Neural crest cell (in vitro differentiated cells): ENCODE measurements around the gene PPP1R3D. TPM values are rescaled to one million over a fixed set of nuclear protein-coding genes. Genes with fewer than 3 reads are reported as not detected.

Source experiments
- DNase-seq: peaks from one replicate; pipeline ENCODE4 v3.0.0; 2021; ENCODE audit warnings: low read depth, mixed read lengths, low spot score
- H3K27ac Mint-ChIP-seq: one replicate; pipeline ENCODE4 v1.8.0; 2021; ENCODE audit warnings: mild to moderate bottlenecking, mixed read lengths; ENCODE audit not compliant: unreplicated experiment
- H3K27me3 Mint-ChIP-seq: 2 replicates; pipeline ENCODE4 v1.8.0; 2021; ENCODE audit warnings: low read depth, mild to moderate bottlenecking, mixed read lengths
- H3K36me3 Mint-ChIP-seq: 2 replicates; pipeline ENCODE4 v1.8.0; 2021; ENCODE audit warnings: low read depth, mild to moderate bottlenecking, mixed read lengths
- H3K4me1 Mint-ChIP-seq: 2 replicates; pipeline ENCODE4 v1.8.0; 2021; ENCODE audit warnings: mixed read lengths
- H3K4me3 Mint-ChIP-seq: one replicate; pipeline ENCODE4 v1.8.0; 2021; ENCODE audit warnings: mild to moderate bottlenecking, mixed read lengths
- H3K9me3 Mint-ChIP-seq: 2 replicates; pipeline ENCODE4 v1.8.0; 2021; ENCODE audit warnings: mixed read lengths
- CTCF ChIP-seq: fragments of 200-600 bp; sonication (generic); conservative IDR thresholded peaks from 2 replicates; pipeline ENCODE4 v1.5.0; 2021; ENCODE audit warnings: antibody characterized with exemption, mild to moderate bottlenecking
- total RNA-seq: library from RNA; stranded (reverse); gene quantifications from 2 replicates; pipeline ENCODE4 v1.2.1, GENCODE V29; 2021

The PPP1R3D gene
- total RNA-seq, 1 donor from 2014 or later: 7.0 TPM

GRCh38 chr20:59955131-59955796 is 15.2 kb upstream of the PPP1R3D start:
- DNase-seq: no peak
- Mint-ChIP-seq H3K27me3 (no peaks in the 10 kb centered on the region), H3K4me3 (no peak overlapping the region), H3K27ac (no peak overlapping the region), H3K9me3 (no peaks in the 10 kb centered on the region), H3K36me3 (no peaks in the 10 kb centered on the region), H3K4me1 (peaks cover 8% of the 10 kb centered on the region)
- TF ChIP-seq CTCF: peak; percentile 56

GRCh38 chr20:59954718-59955117 is 14.6 kb upstream of the PPP1R3D start:
- Mint-ChIP-seq H3K4me1 (peaks cover 8% of the 10 kb centered on the region), H3K9me3 (no peaks in the 10 kb centered on the region), H3K4me3 (no peak overlapping the region), H3K27me3 (no peaks in the 10 kb centered on the region), H3K27ac (no peak overlapping the region), H3K36me3 (no peaks in the 10 kb centered on the region)
- no peak for DNase-seq
- TF ChIP-seq CTCF: no peak

DNA sequence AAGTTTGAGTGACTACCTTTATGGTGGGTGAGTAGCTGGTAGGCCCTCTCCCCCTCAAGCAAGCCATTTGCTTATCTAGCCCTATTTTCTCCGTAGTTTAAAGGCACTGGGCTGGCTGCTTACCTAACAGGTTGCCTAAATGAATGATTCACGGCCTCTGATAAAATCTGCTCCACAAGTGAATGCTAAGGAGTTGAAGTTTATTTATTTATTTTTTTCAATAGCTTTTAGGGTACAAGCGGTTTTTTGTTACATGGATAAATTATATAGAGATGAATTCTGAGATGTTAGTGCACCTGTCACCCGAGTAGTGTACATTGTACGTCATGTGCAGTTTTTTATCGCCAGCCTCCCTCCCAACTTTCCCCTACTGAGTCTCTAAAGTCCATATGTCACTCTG is 9.8 kb upstream of the PPP1R3D start:
- no peaks in the 10 kb centered on the region for H3K9me3 Mint-ChIP-seq
- no peaks in the 10 kb centered on the region for H3K36me3 Mint-ChIP-seq
- peaks cover 19% of the 10 kb centered on the region for H3K4me1 Mint-ChIP-seq
- H3K27ac Mint-ChIP-seq: no peak overlapping the region
- TF ChIP-seq CTCF: no peak
- no peak for DNase-seq
- H3K4me3 Mint-ChIP-seq: no peak overlapping the region
- H3K27me3 Mint-ChIP-seq: no peaks in the 10 kb centered on the region

DNA sequence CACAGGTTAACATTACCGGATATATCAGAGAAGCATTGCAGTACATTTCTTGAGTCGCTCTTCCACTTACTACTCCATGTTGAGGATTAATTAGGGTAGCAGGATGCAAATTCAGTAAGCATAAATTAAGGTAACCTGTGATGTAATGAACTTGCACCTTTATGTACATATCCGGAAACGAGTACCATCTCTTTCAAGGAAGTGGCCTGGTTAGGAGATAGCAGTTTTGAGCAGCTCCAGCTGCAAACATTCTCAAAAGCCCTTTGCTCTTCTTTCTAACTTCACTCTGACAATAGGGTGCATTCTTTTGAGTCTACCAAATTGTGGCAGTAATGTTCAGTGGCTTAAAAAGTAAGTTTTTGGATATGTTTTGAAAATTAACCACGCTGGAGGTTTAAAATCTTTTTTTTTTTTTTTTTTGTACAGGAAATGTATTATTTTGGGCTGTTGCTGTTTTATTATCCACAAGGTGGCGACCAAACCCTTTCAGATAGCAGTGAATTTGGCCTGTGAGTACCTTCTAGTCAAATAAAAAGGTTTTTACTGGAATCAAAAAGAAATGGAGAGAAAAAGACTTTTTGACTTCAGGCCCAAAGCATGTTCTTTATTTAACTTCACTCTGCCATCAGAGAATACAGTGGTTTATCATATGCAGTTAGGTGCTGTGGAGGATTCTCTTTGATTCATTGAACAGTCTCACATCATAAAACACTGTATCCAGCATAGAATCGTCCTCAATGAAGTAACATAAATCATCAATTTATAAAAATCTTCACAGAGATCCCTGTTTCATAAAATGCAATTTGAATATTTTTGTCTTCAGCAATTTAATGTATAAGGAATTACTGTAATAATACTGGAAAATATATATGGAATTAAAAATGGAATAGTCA is 9.0 kb upstream of the PPP1R3D start:
- Mint-ChIP-seq H3K36me3 (peaks cover 5% of the 10 kb centered on the region), H3K4me3 (no peak overlapping the region), H3K27ac (no peak overlapping the region), H3K9me3 (no peaks in the 10 kb centered on the region), H3K27me3 (no peaks in the 10 kb centered on the region), H3K4me1 (peaks cover 27% of the 10 kb centered on the region)
- DNase-seq: peak; percentile 14
- peak; percentile 80 for TF ChIP-seq CTCF

DNA sequence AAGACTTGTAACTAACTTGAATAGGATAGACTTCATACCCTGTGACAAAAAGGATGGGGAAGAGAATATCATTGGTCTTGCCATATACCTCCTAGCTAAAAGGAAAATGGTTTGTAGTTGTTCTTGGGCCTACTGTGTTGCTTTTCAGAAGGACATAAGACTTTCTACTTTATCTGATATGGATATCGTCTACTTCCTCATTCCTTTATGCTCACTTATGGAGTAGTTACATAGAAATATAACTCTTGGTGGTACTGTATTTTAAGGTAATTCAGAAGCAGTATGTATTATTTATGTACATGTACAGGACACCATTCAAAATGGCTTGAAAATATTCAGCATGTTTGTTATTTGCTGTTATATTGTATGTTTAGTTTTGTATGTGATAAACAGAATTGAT is 8.1 kb upstream of the PPP1R3D start:
- H3K36me3 Mint-ChIP-seq: peaks cover 5% of the 10 kb centered on the region
- H3K27ac Mint-ChIP-seq: no peak overlapping the region
- DNase-seq: no peak
- H3K4me3 Mint-ChIP-seq: no peak overlapping the region
- peaks cover 28% of the 10 kb centered on the region for H3K4me1 Mint-ChIP-seq
- no peaks in the 10 kb centered on the region for H3K9me3 Mint-ChIP-seq
- TF ChIP-seq CTCF: no peak
- no peaks in the 10 kb centered on the region for H3K27me3 Mint-ChIP-seq
